ENCODE results near the gene BIN1. TPM values are rescaled to one million over a fixed set of nuclear protein-coding genes. Genes with fewer than 3 reads are reported as not detected.

Gene BIN1
- total and polyA plus RNA-seq, 8 donors = 13.3 to 21.3 (median 16.2) TPM

GRCh38 chr2:127024769-127025358 lies 82.1 kb downstream of the BIN1 start:
- Histone ChIP-seq H3K36me3 (no peaks in the 10 kb centered on the region), H3K4me1 (peaks cover 0 to 5% (median 0%) of the 10 kb centered on the region in 3 donors), H3K27ac (no peak overlapping the region), H3K4me3 (peak overlapping the region in 2 of 4 donors; percentile 23 to 39), H3K9me3 (no peaks in the 10 kb centered on the region), H3K27me3 (peaks cover 0 to 11% (median 0%) of the 10 kb centered on the region in 4 donors)
- DNase-seq (peak in 2 of 6 donors; percentile 63 to 66), FAIRE-seq (no peak), ATAC-seq (peak; percentile 48 to 86 (median 84))
- TF ChIP-seq CTCF (IDR thresholded peaks at IDR 0.05) = no peak
- 13 to 14% methylated on average over 29 of the region's 29 CpGs for WGBS, 2 donors
- intact Hi-C loops (cut with DNase I) = no loop called here

GRCh38 chr2:127023504-127023903 lies 83.5 kb downstream of the BIN1 start:
- no peak overlapping the region for H3K4me3 ChIP-seq
- DNase-seq = no peak
- H3K27me3 ChIP-seq = peaks cover 0 to 5% (median 0%) of the 10 kb centered on the region in 4 donors
- intact Hi-C loops (cut with DNase I) = no loop called here
- H3K27ac ChIP-seq = no peak overlapping the region
- no peaks in the 10 kb centered on the region for H3K36me3 ChIP-seq
- FAIRE-seq = no peak
- H3K9me3 ChIP-seq = no peaks in the 10 kb centered on the region
- no peak for TF ChIP-seq CTCF (IDR thresholded peaks at IDR 0.05)
- peaks cover 0 to 5% (median 0%) of the 10 kb centered on the region in 3 donors for H3K4me1 ChIP-seq
- no peak for ATAC-seq
- WGBS, 2 donors = 88 to 92% methylated on average over 1 of the region's 1 CpG

- TF ChIP-seq CTCF (IDR thresholded peaks at IDR 0.05) = no peak
- no peak overlapping the region for H3K27ac ChIP-seq
- peaks cover 0 to 5% (median 0%) of the 10 kb centered on the region in 3 donors for H3K4me1 ChIP-seq
- DNase-seq (no peak), FAIRE-seq (no peak), ATAC-seq (no peak)
- intact Hi-C loops (cut with DNase I) = no loop called here
- peaks cover 0 to under 1% (median 0%) of the 10 kb centered on the region in 4 donors for H3K27me3 ChIP-seq
- no peaks in the 10 kb centered on the region for H3K9me3 ChIP-seq
- 94 to 95% methylated on average over 10 of the region's 10 CpGs for WGBS, 2 donors
- no peaks in the 10 kb centered on the region for H3K36me3 ChIP-seq
- H3K4me3 ChIP-seq = no peak overlapping the region
Observed at GRCh38 chr2:127022817-127023216, 84.1 kb downstream of the BIN1 start.

GRCh38 chr2:127020536-127020935 lies 86.4 kb downstream of the BIN1 start:
- 64 to 81% methylated on average over 3 of the region's 3 CpGs for WGBS, 2 donors
- no peak overlapping the region for H3K4me3 ChIP-seq

More at GRCh38 chr2:127020536-127020935, 86.4 kb downstream of the BIN1 start:
- H3K27me3 ChIP-seq = no peaks in the 10 kb centered on the region
- no peak for TF ChIP-seq CTCF (IDR thresholded peaks at IDR 0.05)
- peaks cover 0 to 5% (median 0%) of the 10 kb centered on the region in 3 donors for H3K4me1 ChIP-seq
- H3K36me3 ChIP-seq = no peaks in the 10 kb centered on the region
- ATAC-seq = no peak
- no peak for DNase-seq
- no peak for FAIRE-seq
- intact Hi-C loops (cut with DNase I) = no loop called here
- H3K27ac ChIP-seq = no peak overlapping the region
- no peaks in the 10 kb centered on the region for H3K9me3 ChIP-seq
